Left forelimb (tissue), 1 donor: Measurements from ENCODE around the gene SMARCB1.

Source experiments
- DNase-seq: peaks from one replicate; pipeline ENCODE4 v3.0.0-alpha.2; 2018; ENCODE audit warnings: low spot score

SMARCB1 gene

DNA sequence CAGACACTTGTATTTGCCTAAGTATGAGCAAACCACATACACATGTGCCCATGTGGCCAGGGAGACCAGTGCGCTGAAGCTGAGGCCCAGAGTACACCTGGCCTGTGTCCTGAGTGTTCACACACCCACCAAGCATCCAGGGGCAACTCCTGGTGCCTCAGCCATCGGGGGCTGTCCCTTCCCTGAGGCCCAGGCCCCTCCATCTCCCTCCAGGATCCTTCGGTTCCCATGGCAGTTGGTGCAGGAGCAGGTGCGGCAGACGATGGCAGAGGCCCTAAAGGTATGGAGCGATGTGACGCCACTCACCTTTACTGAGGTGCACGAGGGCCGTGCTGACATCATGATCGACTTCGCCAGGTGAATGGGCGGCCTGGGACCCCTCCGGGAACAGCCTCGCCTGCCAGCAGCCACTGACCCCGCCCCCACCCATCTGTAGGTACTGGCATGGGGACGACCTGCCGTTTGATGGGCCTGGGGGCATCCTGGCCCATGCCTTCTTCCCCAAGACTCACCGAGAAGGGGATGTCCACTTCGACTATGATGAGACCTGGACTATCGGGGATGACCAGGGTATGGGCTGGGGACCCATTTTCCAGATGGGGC lies 6.5 kb upstream of the SMARCB1 start:
- DNase-seq: peak; percentile 57

DNA sequence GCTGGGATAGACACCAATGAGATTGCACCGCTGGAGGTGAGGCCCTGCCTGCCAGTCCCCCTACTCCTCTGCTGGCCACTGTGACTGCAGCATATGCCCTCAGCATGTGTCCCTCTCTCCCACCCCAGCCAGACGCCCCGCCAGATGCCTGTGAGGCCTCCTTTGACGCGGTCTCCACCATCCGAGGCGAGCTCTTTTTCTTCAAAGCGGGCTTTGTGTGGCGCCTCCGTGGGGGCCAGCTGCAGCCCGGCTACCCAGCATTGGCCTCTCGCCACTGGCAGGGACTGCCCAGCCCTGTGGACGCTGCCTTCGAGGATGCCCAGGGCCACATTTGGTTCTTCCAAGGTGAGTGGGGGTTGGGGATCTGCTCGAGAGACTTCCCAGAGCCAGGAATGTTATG lies 5.7 kb upstream of the SMARCB1 start:
- DNase-seq: peak; percentile 42

DNA sequence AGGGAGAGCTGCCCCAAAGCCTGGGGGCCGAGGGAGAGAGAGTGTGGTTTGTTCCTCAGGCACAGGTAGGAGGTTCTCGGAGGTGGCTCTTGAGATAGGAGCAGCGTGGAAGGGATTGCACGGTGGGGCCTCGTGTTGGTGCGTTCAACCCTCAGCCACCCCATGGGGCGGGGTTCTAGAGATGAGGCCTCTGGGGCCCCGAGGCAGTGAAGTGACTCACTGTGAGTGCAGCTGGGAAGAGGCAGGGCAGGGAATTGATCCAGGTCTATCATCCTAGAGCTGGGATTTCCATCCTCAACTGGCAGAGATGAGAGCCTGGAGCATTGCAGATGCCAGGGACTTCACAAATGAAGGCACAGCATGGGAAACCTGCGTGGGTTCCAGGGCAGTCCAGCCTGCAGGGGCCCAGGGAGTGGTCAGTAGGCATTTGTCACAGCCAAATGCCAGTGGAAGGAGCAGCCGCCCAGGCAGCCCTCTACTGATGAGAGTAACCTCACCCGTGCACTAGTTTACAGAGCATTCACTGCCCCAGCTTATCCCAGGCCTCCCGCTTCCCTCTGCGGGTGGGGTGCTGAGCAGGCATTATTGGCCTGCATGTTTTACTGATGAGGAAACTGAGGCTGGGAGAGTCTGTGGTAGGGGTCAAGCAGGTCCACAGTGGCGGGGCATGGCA lies 5.1 kb upstream of the SMARCB1 start:
- peak; percentile 62 for DNase-seq

- peak; percentile 58 for DNase-seq
Observed at GRCh38 chr22:23782252-23782651, 4.5 kb upstream of the SMARCB1 start.

DNA sequence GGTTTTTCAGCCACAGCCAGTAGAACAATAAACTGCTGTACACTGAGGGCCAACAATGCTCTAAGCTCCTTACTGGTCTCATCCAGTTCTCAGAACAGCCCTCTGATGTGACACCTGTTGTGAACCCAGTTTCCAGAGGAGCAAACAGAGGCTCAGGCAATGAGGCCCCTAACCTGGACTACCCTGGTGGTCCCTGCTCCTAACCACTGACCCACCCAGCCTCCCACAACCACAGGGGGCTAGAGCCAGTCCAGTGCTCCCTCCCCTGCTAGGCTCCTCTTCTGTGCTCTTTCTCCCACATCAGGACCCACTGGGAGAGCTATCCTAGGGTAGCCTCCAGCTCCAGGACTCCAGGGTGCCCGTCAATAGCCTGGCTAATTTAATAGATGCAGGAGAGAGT lies 4.1 kb upstream of the SMARCB1 start:
- peak; percentile 59 for DNase-seq

GRCh38 chr22:23783265-23784150 lies 3.3 kb upstream of the SMARCB1 start:
- peak; percentile 55 for DNase-seq

GRCh38 chr22:23784215-23784732 lies 2.5 kb upstream of the SMARCB1 start:
- no peak for DNase-seq

- peak; percentile 55 for DNase-seq
Observed at GRCh38 chr22:23786261-23786710, 480 bp upstream of the SMARCB1 start.

DNA sequence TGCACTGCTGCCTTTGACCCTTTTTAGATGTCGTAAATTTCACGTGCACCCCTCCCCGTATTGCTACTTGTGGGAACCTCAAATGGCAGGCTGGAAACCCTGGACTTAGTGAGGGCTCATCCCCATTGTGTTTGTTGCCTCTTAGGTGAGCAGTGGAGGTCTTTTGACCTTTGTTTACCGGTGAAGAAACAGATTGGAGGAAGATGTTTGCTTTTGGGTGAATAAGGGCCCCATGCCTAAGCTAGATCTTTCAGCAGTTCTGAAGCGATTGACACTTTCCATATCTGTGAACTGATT lies 782 bp downstream of the SMARCB1 start:
- no peak for DNase-seq

GRCh38 chr22:23787910-23788309 lies 1.1 kb downstream of the SMARCB1 start:
- no peak for DNase-seq

GRCh38 chr22:23789121-23789520 lies 2.4 kb downstream of the SMARCB1 start:
- no peak for DNase-seq

- peak; percentile 26 for DNase-seq
Observed at GRCh38 chr22:23789638-23790037, 2.9 kb downstream of the SMARCB1 start.

GRCh38 chr22:23790819-23791737 lies 4.3 kb downstream of the SMARCB1 start:
- peak; percentile 74 for DNase-seq

- no peak for DNase-seq
Observed at GRCh38 chr22:23791738-23792645, 5.2 kb downstream of the SMARCB1 start.

DNA sequence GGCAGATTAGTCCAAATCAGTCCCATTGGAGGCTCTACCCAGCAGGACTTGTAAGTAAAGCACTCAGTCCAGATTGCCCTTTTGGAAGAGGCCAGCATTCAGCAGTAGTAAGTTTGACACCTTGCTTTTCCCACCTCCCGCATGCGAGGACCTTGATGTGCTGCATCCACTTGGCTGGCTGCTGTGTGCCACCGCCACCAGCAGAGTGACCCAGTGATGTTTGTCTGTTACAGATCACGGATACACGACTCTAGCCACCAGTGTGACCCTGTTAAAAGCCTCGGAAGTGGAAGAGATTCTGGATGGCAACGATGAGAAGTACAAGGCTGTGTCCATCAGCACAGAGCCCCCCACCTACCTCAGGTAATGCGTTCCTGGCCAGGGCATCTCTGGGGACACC lies 6.6 kb downstream of the SMARCB1 start:
- DNase-seq: no peak

DNA sequence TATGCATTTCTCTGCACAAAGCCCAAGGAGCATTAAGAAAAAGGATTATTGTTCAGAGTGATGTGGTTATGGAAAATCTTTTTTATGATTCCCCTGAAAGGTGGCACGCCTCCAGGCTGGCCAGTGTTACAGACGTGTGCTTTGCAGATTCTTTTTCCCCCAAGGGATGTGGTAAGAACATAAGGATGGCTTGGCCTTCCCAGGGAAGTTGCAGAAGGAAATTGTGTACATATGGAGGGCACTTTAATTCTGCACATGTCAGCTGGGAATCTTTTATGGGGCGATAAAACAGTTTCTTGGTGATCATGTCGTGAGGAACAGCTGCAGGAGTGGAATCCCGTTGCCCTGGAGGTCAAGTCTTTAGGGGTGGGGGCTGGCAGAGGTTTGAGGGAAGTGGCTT lies 9.7 kb downstream of the SMARCB1 start:
- no peak for DNase-seq

DNA sequence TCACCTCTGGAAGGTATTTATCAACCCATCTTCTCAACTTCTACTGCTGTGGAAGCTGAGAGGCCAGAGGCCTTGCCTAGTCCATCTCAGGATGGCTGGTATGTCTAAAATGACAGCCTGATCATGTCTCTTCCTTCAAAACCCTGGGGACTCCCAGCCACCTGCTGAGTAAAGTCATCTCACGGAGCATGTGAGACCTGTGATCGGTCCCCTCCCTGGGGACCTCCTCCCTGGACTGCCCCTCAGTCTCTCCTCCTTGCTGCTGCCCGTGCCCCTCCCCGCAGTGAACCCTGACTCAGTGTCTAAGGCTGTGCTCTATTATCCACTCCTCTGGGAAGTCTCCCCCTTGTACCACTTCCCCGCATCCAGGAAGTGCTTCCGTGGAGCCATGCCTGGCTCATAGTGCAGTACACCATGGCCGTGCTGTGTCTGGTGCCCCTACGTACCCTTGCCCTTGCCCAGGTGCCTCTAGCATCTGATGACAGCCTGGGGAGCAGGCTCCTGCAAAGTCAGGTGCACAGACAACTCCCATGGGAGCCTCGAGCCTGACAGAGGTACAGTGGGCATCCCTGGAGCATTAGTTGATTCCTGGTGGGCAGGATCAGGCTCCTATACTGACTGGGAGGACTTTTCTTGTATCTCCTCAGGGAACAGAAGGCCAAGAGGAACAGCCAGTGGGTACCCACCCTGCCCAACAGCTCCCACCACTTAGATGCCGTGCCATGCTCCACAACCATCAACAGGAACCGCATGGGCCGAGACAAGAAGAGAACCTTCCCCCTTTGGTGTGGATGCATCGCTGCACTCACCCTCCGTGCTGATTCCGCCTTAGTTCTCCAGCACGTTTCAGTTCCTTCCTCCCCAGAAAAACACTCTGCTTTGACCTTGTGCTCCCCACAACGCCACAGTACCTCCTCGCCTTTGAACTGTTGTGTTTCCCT lies 13.8 kb downstream of the SMARCB1 start:
- DNase-seq: no peak

- no peak for DNase-seq
Observed at GRCh38 chr22:23801238-23801821, 14.6 kb downstream of the SMARCB1 start.

GRCh38 chr22:23801886-23802377 lies 15.2 kb downstream of the SMARCB1 start:
- DNase-seq: no peak
